NCI-H1436 treated with DMSO at 0.1 percent for 48 hours (cell line): Measurements from ENCODE around the gene TTC4.
A peak's percentile ranks its signal among the peaks of the same experiment; 100 is the strongest.

Experiments used
- DNase-seq: peaks from one replicate; lab custom pipeline; 2025; lab: John Stamatoyannopoulos, UW

TTC4 gene

DNA sequence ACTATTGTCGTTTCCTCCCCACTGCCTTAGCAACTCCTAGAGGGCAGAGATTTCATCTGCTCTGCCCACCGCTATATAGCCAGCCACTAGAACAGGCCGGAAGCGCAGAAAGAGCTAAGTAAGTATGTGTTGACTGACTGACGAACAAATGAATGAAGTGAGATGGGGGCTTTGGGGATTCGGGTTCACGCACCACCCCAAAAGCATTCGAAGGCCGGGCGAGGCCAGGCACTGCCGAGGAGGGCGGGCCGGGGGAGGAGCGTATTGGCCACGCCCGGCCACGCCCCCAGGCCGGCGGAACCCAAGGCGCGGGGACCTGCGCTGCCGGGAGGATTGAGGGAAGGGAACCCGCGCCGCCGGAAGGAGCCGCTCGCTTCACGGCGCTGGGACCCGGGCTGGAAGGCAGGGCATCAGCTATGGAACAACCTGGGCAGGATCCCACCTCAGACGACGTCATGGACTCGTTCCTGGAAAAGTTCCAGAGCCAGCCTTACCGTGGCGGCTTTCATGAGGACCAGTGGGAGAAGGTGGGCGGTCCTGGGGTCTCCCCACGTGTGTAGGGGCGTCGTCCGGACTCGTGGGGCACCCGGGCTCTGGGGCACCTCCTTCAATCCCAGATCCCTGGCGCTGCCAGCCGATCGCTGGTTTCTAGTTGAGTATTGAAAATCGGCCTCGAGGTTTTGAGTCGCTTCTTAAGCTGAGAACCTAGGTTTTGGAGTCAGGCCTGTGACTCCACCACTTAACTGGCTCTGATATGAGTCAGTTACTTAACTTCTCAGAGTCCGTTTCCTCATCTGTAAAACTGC is at the start of gene TTC4:
Gene TTC4 (plus strand): TSS at position 369 of the 806 bp plus-strand sequence. CDS start 48 bp downstream, at position 417.
- DNase-seq: no peak

DNA sequence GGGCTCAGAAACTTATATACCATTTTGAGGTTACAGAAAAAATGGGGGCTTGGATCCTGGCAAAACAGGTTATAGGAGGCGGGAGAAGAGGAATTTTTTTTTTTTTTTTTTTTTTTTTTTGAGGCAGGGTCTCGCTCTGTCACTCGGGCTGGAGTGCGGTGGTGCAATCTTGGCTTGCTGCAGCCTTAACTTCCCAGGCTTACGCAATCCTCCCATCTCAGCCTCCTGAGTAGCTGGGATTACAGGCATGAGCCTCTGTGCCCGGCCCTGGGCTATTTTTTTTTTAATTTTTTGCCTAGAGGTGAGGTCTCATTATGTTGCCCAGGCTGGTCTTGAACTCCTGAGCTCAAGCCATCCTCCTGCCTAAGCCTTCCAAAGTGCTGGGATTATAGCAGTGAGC is 49.3 kb upstream of the TTC4 start:
- no peak for DNase-seq

- no peak for DNase-seq
Observed at GRCh38 chr1:54667797-54668196, 47.9 kb upstream of the TTC4 start.

DNA sequence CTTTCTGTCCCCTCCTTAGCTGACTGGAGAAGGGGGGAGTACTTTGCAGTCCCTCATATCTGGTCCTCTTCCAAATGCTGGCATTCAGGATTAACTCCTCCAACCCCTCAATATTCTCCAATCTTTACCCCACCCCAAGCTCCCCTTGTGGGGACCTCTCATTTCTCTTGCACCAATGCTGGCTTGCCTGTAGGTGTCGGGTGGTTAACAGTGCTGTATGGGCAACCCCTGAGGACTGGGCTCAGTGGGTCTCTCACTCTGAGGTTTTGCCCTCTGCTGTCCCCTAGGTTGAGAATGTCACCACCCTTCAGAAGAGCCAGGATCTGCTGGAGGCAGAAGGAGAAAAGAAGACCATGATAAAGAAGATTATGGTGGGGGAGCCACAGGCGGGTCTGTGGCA is 47.1 kb upstream of the TTC4 start:
- no peak for DNase-seq

DNA sequence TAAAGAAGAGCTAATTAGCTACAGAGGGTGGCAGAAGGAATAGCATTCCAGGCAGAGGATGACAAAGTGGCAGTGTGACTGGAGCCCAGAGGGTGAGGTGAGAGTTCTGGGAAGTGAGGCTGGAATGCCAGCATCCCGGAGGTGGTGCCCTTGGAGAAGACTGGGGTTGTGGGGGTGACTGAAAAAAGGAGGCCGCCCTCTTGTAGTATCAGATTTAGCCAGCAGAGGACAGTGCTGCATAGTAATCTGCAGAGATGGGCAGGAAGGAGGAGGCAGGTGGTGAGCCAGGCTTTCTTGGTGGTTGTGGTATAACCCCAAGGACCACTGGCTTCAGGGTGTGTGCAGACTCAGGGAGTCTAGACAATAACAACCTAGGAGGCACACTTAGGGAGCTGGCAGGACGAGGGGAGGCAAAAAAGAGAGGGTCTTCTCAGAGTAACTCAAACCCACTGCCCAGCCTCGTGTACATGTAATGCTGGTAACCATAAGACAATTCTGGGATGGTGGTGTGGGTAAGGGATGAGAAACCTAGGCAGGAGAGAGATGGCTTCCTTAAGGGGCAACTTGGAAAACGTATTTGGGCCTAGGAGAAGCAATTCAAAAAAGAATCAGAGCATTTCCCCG is 43.6 kb upstream of the TTC4 start:
- DNase-seq: no peak

- no peak for DNase-seq
Observed at GRCh38 chr1:54678776-54679643, 36.7 kb upstream of the TTC4 start.

- no peak for DNase-seq
Observed at GRCh38 chr1:54679706-54680105, 36.0 kb upstream of the TTC4 start.

DNA sequence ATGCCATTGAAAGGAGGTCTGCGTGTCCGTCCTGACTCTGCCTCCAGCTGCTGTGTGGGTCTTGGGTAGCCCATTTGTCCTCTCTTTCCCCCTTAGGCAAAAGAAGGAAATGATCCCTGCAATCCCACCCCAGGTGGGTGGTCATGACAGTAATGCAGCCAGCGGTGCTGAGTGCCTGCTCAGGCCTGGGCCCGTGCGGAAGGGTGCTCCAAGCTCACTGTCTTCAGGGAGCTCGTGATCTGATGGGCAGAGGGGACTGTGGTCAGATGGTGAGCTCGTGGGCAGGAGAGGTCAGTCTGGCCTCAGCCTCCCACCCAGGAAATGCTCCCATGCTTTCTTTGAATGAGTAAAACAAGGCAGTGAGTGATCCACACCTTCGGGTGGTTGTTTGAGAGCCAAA is 35.3 kb upstream of the TTC4 start:
- no peak for DNase-seq

DNA sequence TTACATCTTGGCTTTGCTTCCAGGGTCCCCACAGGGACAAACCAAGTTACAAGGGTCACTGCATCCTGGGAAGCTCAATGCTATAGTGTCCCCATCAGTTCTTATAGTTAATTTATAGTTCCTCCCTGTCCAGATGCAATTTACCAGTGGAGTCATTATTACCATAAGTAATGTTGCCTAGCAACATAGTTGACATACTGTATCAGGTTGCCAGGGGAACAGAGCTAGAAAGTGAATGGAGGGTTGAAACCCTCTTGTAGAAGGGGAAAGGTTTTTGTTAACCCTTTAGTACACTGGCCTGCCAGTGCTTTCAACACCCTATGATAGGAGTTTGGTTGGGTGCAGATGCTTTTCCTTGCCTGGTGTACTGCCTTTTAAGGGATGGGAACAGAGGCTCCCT is 34.3 kb upstream of the TTC4 start:
- DNase-seq: peak; percentile 74

DNA sequence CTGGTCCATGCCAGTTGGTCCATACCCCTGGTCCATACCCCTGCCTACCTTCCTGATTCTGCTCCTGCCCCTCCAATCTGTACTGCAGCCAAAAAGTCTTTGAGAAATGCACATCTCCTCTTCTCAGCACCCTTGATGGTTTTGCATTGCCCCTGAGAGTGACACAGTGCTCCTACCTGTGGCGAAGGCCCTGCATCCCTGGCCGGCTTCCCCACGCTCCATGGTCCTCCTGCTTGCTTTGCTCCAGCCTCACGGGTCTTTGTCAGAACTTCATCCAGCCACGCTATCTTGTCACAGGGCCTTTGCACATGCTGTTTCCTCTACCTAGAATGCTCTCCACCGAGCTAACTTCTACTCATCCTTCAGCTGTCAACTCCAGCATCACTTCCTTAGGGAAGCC is 32.2 kb upstream of the TTC4 start:
- DNase-seq: no peak

DNA sequence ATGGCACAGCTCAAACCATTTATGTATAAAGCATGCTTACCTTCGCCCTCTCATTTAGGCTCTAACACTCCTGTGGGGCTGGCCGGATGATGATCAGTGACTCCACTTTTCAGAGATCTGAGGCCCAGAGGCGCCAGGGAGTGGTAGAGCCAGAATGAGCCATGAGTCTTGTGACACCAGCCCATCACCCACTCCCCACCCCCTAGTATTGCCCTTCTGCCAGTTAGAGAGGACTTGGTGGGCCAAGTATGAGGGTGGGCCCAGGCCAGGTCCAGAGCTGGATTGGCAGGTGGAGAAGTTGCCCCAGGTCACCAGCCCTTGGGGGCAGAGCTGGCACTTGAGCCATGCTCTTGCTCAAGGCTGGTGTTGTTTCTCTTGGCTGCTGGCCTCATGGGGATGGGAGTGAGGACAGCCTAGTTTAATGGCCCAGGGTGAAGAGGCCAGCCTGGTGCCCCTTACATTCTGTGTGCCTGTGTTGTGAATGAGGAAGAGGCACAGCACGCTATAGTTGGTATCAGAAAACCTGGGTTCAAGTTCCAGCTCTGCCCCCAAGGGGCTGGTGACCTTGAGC is 30.2 kb upstream of the TTC4 start:
- DNase-seq: no peak

DNA sequence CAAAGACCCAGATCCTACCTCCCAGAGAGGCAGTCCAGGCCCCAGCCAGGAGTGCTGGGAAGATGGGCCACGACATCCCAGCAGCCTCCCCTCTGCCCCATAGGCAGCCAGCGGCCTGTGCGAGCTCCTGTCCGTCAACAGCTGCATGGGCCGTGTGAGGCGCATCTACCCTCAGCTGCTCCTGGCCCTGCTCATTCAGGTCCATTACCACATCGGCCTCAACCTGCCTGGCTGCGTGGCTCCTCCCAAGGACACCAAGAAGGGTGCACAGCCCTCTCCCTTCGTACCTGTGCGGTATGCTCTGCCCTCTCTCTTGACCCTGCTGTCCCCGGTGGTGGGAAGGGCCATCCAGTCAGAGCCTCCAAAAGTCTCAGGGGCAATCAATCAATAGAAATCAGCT is 29.5 kb upstream of the TTC4 start:
- no peak for DNase-seq

DNA sequence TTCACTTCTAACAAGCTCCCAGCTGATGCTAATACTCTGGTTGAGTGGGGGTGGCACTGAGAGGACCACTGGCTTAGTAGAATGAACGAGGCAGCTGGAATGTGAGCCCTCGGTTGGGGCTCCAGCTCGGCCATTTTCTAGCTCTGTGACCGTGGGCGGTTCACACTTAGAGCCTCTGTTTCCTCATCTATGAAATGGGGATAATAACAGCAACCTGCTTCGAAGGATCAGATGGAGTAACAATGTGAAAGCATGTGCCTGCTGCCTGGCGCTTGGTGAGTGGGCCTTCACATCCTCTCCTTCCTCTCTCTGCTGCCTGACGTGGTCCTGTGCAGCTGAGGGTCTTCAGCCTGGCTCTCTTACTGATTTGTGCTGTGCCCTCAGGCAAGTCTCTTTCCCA is 20.9 kb upstream of the TTC4 start:
- DNase-seq: no peak

GRCh38 chr1:54695221-54695620 is 20.4 kb upstream of the TTC4 start:
- no peak for DNase-seq

DNA sequence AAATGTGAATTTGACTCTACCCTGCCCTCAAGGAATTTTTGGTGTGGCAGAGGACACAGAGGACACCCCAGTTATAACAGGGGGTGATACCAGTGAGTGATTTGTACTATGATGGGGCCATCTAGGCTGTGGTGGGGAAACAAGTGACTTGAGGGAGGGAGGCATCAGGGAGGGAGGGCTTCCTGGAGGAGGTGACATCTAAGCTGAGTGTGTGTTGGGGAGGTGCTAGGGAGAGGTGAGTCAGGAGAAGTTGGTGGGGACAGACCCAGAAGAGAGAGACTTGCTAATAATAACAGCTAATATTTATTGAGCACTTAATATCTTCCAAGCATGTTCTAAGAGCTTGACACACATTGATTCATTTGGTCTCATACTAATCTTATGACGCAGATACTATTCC is 19.9 kb upstream of the TTC4 start:
- no peak for DNase-seq

DNA sequence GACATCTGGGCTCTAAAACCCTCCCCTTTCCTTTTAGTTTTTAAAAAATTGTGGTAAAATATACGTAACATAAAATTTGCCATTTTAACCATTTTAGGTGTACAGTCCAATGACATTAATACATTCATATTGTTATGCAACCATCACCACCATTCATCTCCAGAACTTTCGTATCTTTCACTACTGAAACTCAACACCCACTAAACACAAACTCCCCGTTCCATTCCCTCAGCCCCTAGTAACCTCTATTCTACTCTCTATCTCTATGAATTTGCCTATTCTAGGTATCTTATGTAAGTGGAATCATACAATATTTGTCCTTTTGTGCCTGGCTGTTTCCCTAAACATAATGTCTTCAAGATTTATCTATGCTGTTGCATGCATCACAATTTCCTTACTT is 19.4 kb upstream of the TTC4 start:
- DNase-seq: no peak

DNA sequence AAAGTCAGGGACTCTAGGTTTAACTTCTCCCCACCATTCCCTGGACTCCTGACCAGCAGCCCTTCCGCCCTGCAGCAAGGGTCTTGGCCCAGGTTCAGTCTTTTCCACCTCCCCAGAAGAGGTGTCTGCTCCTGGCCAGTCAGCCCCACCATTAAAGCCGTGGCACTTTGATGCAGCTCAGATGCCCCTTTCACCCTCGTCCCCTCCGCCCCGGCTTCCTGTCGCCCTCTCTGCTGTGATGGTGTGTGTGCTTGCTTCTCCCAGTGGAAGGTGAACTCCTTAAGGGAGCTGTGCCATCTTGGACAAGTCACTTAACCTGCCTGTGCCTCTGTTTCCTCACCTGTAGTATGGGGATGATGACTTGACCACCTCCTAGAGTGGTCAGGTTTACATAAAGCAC is 17.8 kb upstream of the TTC4 start:
- no peak for DNase-seq

- no peak for DNase-seq
Observed at GRCh38 chr1:54698346-54698745, 17.3 kb upstream of the TTC4 start.

- no peak for DNase-seq
Observed at GRCh38 chr1:54699936-54700525, 15.6 kb upstream of the TTC4 start.

GRCh38 chr1:54701066-54701465 is 14.6 kb upstream of the TTC4 start:
- no peak for DNase-seq

GRCh38 chr1:54701996-54702395 is 13.7 kb upstream of the TTC4 start:
- DNase-seq: no peak

DNA sequence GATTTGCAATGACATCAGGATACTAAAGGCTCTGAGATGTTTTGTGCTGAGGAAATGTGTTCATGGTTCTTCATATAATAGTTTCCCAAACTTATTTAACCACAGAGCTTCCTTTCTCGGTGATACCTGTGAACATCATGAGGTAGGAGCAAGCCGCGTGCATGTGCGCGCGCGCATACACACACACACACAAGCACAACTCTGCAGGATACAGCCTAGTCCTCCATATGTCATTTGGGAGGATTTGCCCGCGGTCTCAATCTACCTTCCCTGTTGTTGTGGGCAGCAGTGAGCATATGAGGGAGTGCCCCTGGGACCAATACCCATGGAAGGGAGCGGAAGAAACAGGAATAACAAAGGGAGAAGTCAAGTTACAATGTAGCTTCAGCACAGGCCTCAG is 12.2 kb upstream of the TTC4 start:
- no peak for DNase-seq
